ENCODE measurements around the gene DBF4B. TPM values are rescaled to one million over a fixed set of nuclear protein-coding genes. Genes with fewer than 3 reads are reported as not detected.

The DBF4B gene
- total and polyA plus RNA-seq, 2 donors (not counting 1 experiment from before 2014, with no cell fraction given), result 2.2 to 3.3 TPM

- Histone ChIP-seq H3K4me3 (replicated peaks in 1 of 4; ENCODE audit: control extremely low read depth in 1 of 4, insufficient read depth in 1 of 4, low read depth in 3 of 4, low read length in 4 of 4) (no peak overlapping the region), H3K9ac (ENCODE audit: insufficient read depth, low read length) (no peak overlapping the region), H3K4me2 (ENCODE audit: extremely low read depth, insufficient read depth, low read length) (no peak overlapping the region), H2AFZ (ENCODE audit: low read length) (no peak overlapping the region), H3K4me1 (ENCODE audit: control insufficient read depth, extremely low read depth, insufficient read depth, low read length) (peaks cover 3% of the 10 kb centered on the region), H4K20me1 (ENCODE audit: control insufficient read depth, extremely low read depth, insufficient read depth, low read length) (no peaks in the 10 kb centered on the region), H3K27ac (ENCODE audit: insufficient read depth, low read length) (no peak overlapping the region), H3K79me2 (ENCODE audit: control insufficient read depth, insufficient read depth, low read length) (no peaks in the 10 kb centered on the region), H3K27me3 (ENCODE audit: control insufficient read depth, insufficient read depth, low read length) (no peaks in the 10 kb centered on the region), H3K36me3 (ENCODE audit: control insufficient read depth, insufficient read depth, low read length) (no peaks in the 10 kb centered on the region), H3K9me3 (ENCODE audit: control insufficient read depth, insufficient read depth, low read depth, low read length) (no peaks in the 10 kb centered on the region)
- no peak for DNase-seq (ENCODE audit: low read depth in 2 of 2)
- TF ChIP-seq CTCF (conservative IDR thresholded peaks at IDR 0.05 in 1 of 2, IDR thresholded peaks at IDR 0.05 in 1 of 2; ENCODE audit: low read depth in 1 of 2, low read length in 2 of 2), result no peak
- TF ChIP-seq EZH2 (IDR thresholded peaks at IDR 0.05; ENCODE audit: low read length, missing control alignments), result no peak
Observed at GRCh38 chr17:44780161-44780560, 71.7 kb downstream of the DBF4B start.

GRCh38 chr17:44780845-44781480 is 72.5 kb downstream of the DBF4B start:
- Histone ChIP-seq H3K36me3 (ENCODE audit: control insufficient read depth, insufficient read depth, low read length) (no peaks in the 10 kb centered on the region), H3K4me1 (ENCODE audit: control insufficient read depth, extremely low read depth, insufficient read depth, low read length) (peaks cover 2% of the 10 kb centered on the region), H3K4me2 (ENCODE audit: extremely low read depth, insufficient read depth, low read length) (no peak overlapping the region), H3K4me3 (replicated peaks in 1 of 4; ENCODE audit: control extremely low read depth in 1 of 4, insufficient read depth in 1 of 4, low read depth in 3 of 4, low read length in 4 of 4) (no peak overlapping the region), H3K9ac (ENCODE audit: insufficient read depth, low read length) (no peak overlapping the region), H4K20me1 (ENCODE audit: control insufficient read depth, extremely low read depth, insufficient read depth, low read length) (no peaks in the 10 kb centered on the region), H3K27ac (ENCODE audit: insufficient read depth, low read length) (no peak overlapping the region), H3K9me3 (ENCODE audit: control insufficient read depth, insufficient read depth, low read depth, low read length) (no peaks in the 10 kb centered on the region), H3K79me2 (ENCODE audit: control insufficient read depth, insufficient read depth, low read length) (no peaks in the 10 kb centered on the region), H3K27me3 (ENCODE audit: control insufficient read depth, insufficient read depth, low read length) (no peaks in the 10 kb centered on the region), H2AFZ (ENCODE audit: low read length) (no peak overlapping the region)
- TF ChIP-seq CTCF (conservative IDR thresholded peaks at IDR 0.05 in 1 of 2, IDR thresholded peaks at IDR 0.05 in 1 of 2; ENCODE audit: low read depth in 1 of 2, low read length in 2 of 2), result no peak
- TF ChIP-seq EZH2 (IDR thresholded peaks at IDR 0.05; ENCODE audit: low read length, missing control alignments), result no peak
- no peak for DNase-seq (ENCODE audit: low read depth in 2 of 2)

GRCh38 chr17:44781551-44782325 is 73.3 kb downstream of the DBF4B start:
- Histone ChIP-seq H4K20me1 (ENCODE audit: control insufficient read depth, extremely low read depth, insufficient read depth, low read length) (no peaks in the 10 kb centered on the region), H3K36me3 (ENCODE audit: control insufficient read depth, insufficient read depth, low read length) (no peaks in the 10 kb centered on the region), H3K9ac (ENCODE audit: insufficient read depth, low read length) (no peak overlapping the region), H2AFZ (ENCODE audit: low read length) (no peak overlapping the region), H3K27ac (ENCODE audit: insufficient read depth, low read length) (no peak overlapping the region), H3K4me3 (replicated peaks in 1 of 4; ENCODE audit: control extremely low read depth in 1 of 4, insufficient read depth in 1 of 4, low read depth in 3 of 4, low read length in 4 of 4) (no peak overlapping the region), H3K4me2 (ENCODE audit: extremely low read depth, insufficient read depth, low read length) (no peak overlapping the region), H3K4me1 (ENCODE audit: control insufficient read depth, extremely low read depth, insufficient read depth, low read length) (peaks cover 2% of the 10 kb centered on the region), H3K79me2 (ENCODE audit: control insufficient read depth, insufficient read depth, low read length) (no peaks in the 10 kb centered on the region), H3K9me3 (ENCODE audit: control insufficient read depth, insufficient read depth, low read depth, low read length) (no peaks in the 10 kb centered on the region), H3K27me3 (ENCODE audit: control insufficient read depth, insufficient read depth, low read length) (no peaks in the 10 kb centered on the region)
- no peak for DNase-seq (ENCODE audit: low read depth in 2 of 2)
- TF ChIP-seq CTCF (conservative IDR thresholded peaks at IDR 0.05 in 1 of 2, IDR thresholded peaks at IDR 0.05 in 1 of 2; ENCODE audit: low read depth in 1 of 2, low read length in 2 of 2), result no peak
- TF ChIP-seq EZH2 (IDR thresholded peaks at IDR 0.05; ENCODE audit: low read length, missing control alignments), result no peak

All from fibroblast of lung (primary cell).